PFSK-1 (cell line): ENCODE results near the gene SLC36A2.

Experiments used
- POLR2AphosphoS5 ChIP-seq: IDR thresholded peaks from 2 replicates; pipeline ENCODE4 v1.6.1; 2012; ENCODE audit warnings: low read depth, mild to moderate bottlenecking, control low read depth, low read length, moderate library complexity
- REST ChIP-seq, 2 experiments: IDR thresholded peaks; 2 replicates each; pipeline versions ENCODE4 v1.6.1 to v1.8.0; 2011 to 2012; ENCODE audit warnings: low read depth in 2 of 2, low read length in 2 of 2, control low read depth in 1 of 2, inconsistent platforms in 1 of 2, mild to moderate bottlenecking in 1 of 2, moderate library complexity in 1 of 2; ENCODE audit not compliant: insufficient read depth in 1 of 2
- SIN3A ChIP-seq: IDR thresholded peaks from 2 replicates; pipeline ENCODE4 v1.6.1; 2012; ENCODE audit warnings: mild to moderate bottlenecking, low read length, moderate library complexity, borderline replicate concordance; ENCODE audit not compliant: insufficient read depth
- TAF1 ChIP-seq: IDR thresholded peaks from 2 replicates; pipeline ENCODE4 v1.6.1; 2012; ENCODE audit warnings: low read length, control low read depth, borderline replicate concordance; ENCODE audit not compliant: insufficient read depth

- no peak for TF ChIP-seq POLR2AphosphoS5
- TF ChIP-seq SIN3A = no peak
- no peak for TF ChIP-seq REST (IDR thresholded peaks at IDR 0.05; ENCODE audit: insufficient read depth in 1 of 2, low read depth in 2 of 2, low read length in 2 of 2)
- no peak for TF ChIP-seq TAF1
Measured at GRCh38 chr5:151317871-151318270, 29.5 kb downstream of the SLC36A2 start.
